Lower leg skin (tissue), 4 donors: ENCODE results near the gene RASSF4. TPM values are rescaled to one million over a fixed set of nuclear protein-coding genes. Genes with fewer than 3 reads are reported as not detected.

Experiments used
- DNase-seq, 2 donors: peaks; one replicate each; pipeline ENCODE4 v3.0.0-alpha.2; 2019; ENCODE audit warnings: low spot score in 2 of 2
- H3K4me3 ChIP-seq: fragments of 200-600 bp; sonication (generic); 2 replicates; pipeline ENCODE4 v1.5.1; 2017; ENCODE audit warnings: mild to moderate bottlenecking, low read depth; ENCODE audit not compliant: poor library complexity, severe bottlenecking
- POLR2A ChIP-seq, 2 donors: fragments of 450-650 bp; IDR thresholded peaks; one replicate each; pipeline ENCODE4 v1.6.1; 2016 to 2017; ENCODE audit warnings: antibody characterized with exemption in 2 of 2, mild to moderate bottlenecking in 1 of 2, moderate library complexity in 1 of 2
- WGBS, 2 donors: methylation state at CpG; one replicate each; pipeline ENCODE4 v1.1.5; 2018; 5-methylcytosine and 5-hydroxymethylcytosine counted together
- intact Hi-C: fragments of 100-400 bp; cut with DNase I; formaldehyde crosslinking; loops from one replicate; pipeline ENCODE4 v1.15.0; 2023; ENCODE audit warnings: low total_unique reads
- total RNA-seq, 4 donors: library from RNA; depleted of rRNA; stranded (reverse); fragments of >200 nt; gene quantifications; one replicate each; pipeline ENCODE4 v1.1.0, GENCODE V29; 2016
- TF ChIP-seq, protein P1 (sequence below), 3 donors: fragments of 450-650 bp; IDR thresholded peaks; one replicate each; pipeline ENCODE4 v1.5.1; 2016; ENCODE audit warnings: antibody characterized with exemption in 3 of 3, mild to moderate bottlenecking in 3 of 3, moderate library complexity in 2 of 3

RASSF4 gene
- total RNA-seq, 4 donors from 2014 or later = 4.4 to 11.0 (median 8.9) TPM

DNA sequence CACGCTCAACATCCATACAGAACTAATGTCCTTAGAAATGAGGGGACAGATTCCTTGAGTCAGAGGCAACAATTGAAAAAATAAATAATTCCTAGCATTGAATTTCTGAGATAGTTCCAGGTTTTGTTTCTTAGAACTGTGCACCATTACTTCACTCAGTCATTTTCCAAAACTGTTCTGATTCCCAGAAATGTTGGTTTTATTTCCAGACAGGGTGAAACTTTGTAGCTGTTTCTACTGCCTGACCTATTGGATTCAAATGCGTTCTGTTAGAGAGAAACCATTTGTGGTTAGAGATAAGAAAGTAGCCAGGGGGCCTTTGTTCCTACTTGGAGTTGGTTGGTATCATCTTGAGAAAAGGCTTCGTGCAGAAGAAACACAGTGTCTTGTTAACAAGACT is 27.1 kb downstream of the RASSF4 start:
- H3K4me3 ChIP-seq = no peak overlapping the region
- no peak for DNase-seq
- TF ChIP-seq, protein P1, sequence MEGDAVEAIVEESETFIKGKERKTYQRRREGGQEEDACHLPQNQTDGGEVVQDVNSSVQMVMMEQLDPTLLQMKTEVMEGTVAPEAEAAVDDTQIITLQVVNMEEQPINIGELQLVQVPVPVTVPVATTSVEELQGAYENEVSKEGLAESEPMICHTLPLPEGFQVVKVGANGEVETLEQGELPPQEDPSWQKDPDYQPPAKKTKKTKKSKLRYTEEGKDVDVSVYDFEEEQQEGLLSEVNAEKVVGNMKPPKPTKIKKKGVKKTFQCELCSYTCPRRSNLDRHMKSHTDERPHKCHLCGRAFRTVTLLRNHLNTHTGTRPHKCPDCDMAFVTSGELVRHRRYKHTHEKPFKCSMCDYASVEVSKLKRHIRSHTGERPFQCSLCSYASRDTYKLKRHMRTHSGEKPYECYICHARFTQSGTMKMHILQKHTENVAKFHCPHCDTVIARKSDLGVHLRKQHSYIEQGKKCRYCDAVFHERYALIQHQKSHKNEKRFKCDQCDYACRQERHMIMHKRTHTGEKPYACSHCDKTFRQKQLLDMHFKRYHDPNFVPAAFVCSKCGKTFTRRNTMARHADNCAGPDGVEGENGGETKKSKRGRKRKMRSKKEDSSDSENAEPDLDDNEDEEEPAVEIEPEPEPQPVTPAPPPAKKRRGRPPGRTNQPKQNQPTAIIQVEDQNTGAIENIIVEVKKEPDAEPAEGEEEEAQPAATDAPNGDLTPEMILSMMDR (IDR thresholded peaks at IDR 0.05) = no peak
- TF ChIP-seq POLR2A (IDR thresholded peaks at IDR 0.05) = no peak
- intact Hi-C loops = no loop called here
- WGBS, 2 donors = 71 to 81% methylated on average over 3 of the region's 3 CpGs

DNA sequence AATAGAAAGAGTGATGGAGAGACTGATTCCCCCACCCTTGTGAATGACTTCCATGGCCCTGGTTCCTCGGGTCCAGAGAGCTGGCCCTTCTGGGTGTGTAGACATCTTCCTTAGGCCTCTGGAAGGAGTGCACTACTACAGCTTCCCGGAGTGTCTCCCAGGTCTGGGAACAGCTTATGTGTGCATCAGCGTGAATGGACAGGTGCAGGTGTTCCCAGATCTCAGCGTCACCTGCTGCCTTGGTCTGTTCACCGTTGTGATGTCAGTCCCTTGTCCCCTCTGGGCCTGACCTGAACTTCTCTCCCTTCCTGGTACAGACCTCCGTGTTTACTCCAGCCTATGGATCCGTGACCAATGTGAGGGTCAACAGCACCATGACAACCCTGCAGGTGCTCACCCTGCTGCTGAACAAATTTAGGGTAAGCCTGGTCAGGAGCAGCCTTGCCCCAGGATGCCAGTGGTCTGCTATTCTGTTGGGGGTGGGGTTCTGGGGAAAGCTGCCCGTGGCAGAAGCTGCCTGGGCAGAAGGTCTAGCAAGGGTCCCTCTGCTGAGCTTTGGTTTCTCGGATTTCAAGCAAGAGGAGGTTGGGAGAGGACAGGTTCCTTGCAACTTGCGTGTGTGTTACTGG is 29.5 kb downstream of the RASSF4 start:
- intact Hi-C loops = no loop called here
- DNase-seq = peak; percentile 9 to 72
- no peak overlapping the region for H3K4me3 ChIP-seq
- TF ChIP-seq POLR2A (IDR thresholded peaks at IDR 0.05) = no peak
- TF ChIP-seq, protein P1 (IDR thresholded peaks at IDR 0.05) = no peak
- WGBS, 2 donors = 91% methylated on average over 10 of the region's 10 CpGs

DNA sequence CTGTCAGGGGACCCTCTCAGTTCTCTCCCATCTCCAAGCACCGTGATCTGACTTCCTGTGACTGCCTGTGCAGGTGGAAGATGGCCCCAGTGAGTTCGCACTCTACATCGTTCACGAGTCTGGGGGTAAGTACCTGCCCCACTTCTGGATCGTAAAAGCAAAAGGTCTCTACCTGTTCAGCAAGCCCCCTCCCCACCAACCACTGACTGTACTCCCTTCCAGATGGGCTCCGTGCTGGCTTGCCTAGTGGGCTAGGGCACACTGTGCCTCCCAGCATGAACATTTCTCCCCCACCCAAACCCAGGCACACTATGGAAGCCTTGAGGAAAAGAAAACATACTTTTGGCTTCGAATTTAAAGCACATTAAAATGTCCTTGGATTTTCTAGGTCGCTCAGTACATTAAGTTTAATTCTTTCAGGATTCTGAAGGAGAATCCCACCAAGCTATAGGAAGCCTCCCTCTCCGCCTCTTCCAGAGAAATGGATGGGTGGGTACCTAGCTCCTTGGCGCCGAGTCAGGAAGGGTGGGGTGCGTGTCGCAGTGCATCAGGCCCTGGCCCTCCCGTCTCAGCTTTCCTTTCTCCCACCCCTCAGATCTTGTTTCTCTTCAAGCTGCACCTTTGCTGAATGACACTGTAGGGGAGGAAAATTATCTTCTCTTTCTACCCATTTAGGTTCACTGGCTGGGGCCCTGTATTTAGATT is 30.1 kb downstream of the RASSF4 start:
- TF ChIP-seq POLR2A (IDR thresholded peaks at IDR 0.05) = no peak
- TF ChIP-seq, protein P1 (IDR thresholded peaks at IDR 0.05) = no peak
- WGBS, 2 donors = 82 to 85% methylated on average over 14 of the region's 14 CpGs
- DNase-seq = peak; percentile 12 to 66
- intact Hi-C loops = no loop called here
- no peak overlapping the region for H3K4me3 ChIP-seq

DNA sequence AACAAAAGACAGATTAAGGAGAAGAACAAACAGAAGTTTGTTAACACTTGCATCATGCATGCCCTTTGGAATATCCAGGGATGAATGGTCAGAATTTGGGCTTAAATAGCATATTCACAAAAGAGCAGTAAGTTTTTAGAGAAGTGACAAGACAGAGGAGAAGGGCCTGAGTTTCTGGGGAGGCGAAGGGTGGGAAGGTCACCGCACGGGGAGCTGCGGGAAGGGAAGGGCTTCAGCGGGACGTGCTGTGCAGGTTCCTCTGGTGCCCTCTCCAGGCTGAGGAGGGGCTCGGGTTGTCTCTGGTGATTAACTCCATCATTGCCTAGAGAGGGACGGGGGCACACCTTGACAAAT is 30.7 kb downstream of the RASSF4 start:
- DNase-seq = peak; percentile 11 to 59
- no peak for TF ChIP-seq POLR2A (IDR thresholded peaks at IDR 0.05)
- TF ChIP-seq, protein P1 (IDR thresholded peaks at IDR 0.05) = no peak
- WGBS, 2 donors = 66 to 78% methylated on average over 6 to 8 of the region's 8 CpGs
- H3K4me3 ChIP-seq = no peak overlapping the region
- intact Hi-C loops = no loop called here

DNA sequence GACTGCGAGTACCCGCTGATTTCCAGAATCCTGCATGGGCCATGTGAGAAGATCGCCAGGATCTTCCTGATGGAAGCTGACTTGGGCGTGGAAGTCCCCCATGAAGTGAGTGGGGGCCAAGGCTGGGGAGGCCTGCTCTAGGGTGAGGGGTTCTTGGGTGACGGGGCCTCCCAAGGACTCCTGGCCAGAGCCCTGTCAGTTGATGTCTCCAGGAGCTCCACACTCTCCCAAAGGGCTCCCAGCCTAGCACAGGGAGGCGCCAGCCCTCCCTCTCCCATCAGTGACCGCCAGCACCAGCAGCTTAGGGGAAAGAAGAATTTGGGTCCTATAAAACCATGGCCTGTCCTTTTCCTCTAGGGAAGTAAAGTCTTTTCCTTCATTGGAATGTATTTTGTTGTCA is 31.4 kb downstream of the RASSF4 start:
- TF ChIP-seq POLR2A (IDR thresholded peaks at IDR 0.05) = no peak
- TF ChIP-seq, protein P1 (IDR thresholded peaks at IDR 0.05) = no peak
- 94 to 95% methylated on average over 7 of the region's 7 CpGs for WGBS, 2 donors
- H3K4me3 ChIP-seq = no peak overlapping the region
- intact Hi-C loops = no loop called here
- peak; percentile 9 to 72 for DNase-seq
